NCI-H1092 (cell line): ENCODE measurements around the gene ING4.

ENCODE experiments used
- DNase-seq: peaks from one replicate; lab custom pipeline; 2025; lab: John Stamatoyannopoulos, UW

The ING4 gene

GRCh38 chr12:6607751-6608591 is 54.9 kb downstream of the ING4 start:
- DNase-seq: peak; percentile 69

DNA sequence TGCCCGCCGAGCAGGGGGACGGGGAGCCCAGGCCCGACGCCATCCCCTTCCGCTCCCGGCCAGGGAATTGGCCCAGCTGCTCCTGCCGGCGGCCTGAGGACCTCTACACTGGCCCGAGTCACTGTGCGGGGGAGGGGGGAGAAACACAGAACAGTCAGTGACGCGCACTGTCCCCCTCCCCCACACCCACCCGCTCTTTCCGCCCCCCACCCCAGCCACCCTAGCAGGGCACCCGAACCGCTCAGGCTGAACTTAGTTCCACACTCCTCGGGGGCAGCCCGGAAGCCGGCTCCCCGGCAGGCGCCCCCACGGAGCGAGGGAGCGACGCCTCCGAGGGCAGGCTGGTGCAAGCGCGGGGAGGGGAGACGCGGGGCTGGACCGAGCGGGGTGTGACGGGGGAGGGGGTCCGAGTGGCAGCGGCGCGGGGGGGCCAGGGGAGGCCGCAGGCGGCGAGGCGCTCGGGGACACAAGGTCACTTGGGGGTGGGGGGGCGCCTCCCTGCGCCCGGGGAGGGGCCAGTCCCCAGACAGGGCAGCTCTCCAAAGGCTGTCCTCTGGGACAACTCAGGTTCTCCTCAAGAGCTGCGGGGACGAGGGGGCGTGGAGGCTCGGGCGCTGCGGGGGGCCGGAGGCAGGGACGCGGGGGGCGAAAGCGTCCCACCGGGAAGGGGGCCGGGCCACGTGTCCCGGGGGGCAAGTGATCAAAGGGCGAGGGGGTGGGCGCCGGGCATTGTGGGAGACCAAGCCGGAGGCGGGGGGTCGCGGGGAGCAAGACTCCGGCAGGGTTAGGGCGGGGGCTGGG is 56.4 kb downstream of the ING4 start:
- DNase-seq: no peak

DNA sequence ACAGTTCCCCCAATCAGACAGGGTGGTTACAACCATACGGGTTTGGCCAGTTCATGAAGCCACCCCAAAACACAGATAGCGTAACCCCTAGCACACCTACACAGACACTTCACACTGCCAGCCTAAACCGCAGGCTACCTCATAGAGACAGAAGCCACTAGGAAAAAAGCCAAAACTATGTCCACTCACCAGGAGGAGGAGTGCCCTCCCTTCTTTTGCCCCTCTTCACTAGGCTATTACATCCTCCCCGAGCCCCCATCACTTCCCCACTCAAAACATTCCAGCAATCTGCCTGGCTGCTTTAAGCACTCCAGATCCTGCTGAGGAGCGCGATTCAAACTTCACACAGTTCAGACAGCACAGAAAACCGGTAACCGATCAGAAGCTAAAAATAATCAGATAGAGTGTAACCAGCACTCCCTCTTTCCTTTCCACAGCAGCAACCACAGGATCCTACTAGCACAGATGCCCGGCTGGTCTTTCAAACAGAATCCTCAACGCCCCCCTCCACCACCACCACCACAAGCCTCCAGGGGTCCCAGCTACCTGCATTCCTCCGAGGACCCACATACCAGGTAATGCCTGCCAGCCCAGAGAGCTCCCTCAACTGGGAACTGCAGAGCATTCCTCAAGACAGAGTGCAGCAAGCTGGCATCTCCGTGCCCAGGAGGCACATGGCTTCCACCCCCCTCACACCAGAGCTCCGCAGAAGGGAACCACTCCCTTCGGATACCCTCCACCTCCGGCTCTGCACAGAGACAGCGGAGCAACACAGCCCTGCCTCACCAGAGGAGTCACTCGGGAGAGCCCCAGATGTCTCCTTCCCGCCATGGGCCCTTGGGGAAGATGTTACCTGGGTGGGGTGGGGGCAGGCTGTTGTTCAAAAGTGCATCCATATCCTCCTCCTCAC is 57.2 kb downstream of the ING4 start:
- DNase-seq: no peak

DNA sequence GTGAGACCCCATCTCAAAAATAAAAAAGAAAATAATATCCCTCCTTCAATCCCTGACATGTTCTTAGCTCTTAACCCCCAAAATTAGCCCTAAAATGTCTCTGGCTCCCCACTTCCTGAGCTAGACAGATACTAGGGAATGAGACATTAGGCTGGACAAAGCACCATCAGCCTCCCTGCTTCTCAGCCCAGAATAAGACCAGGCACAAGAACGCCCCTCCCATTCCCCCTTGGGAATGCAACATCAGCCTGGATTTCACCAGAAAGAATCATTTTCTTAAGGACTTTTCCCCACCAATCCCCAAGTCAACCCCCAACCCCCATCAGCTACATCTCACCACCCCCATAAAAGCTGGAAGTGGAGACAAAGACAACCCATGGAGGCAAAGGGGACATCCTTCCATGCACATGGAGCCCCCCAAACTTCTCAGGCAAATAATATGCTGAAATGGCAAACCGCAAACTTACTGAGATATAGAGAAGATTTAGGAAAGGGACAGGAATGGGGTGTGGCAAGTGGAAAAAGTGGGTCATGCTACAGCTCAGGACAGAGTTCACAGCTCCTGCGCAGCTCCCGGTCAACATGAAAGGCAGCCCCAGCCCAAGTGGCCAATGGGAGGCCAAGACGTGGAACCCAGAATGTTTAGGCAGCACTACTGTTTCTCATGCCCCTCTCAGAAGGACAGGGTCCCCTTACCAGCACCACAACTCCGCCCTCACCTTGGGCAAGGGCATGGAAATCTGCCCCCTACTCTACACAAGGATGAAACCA is 58.5 kb downstream of the ING4 start:
- DNase-seq: no peak

DNA sequence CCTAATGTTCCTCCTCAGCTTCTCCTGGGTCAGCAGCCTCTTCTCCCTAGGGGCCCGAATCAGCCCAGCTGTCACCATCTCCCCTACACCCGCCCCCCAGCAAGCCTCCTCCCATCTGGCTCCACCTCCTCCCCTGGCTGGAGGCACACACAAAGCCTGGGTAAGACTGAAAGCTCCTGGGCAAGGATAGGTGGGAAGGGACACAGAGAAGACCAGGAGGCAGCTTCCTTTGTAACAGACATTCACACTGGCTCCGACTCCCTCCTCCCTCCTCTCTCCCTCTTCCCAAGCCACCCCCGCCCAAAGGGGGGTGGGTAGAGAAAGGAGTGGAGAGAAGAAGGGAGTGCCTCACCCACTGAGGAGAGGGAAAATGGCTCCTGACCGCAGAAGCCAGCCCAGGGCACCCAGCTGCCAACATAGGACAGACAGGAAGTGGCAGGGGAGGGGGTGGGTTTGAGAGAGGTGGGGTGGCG is 59.8 kb downstream of the ING4 start:
- DNase-seq: no peak

DNA sequence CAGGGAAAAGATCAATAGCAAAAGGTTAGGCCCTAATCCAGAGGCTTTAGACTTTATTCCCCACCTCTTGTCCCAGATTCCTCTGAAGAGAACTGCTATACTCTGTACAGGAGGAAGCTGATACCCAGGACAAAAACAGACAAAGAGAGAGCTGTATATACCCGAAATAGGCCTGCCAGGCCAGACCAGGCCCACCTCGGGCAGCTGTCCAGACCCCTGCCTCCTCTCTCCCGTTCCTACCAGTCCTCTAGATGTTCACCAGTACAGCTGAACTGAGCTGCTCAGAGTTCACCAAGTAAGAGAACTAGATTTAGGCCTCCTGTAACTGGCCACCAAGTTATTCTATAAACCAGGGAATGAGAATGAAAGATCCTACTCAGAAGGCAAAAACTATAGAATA is 60.4 kb downstream of the ING4 start:
- DNase-seq: no peak
